ENCODE measurements around the gene MRC2. TPM values are rescaled to one million over a fixed set of nuclear protein-coding genes. Genes with fewer than 3 reads are reported as not detected.
A peak's percentile ranks its signal among the peaks of the same experiment; 100 is the strongest.

The MRC2 gene
- total and polyA plus RNA-seq, 2 experiments from 2014 or later = 104 to 121 TPM

GRCh38 chr17:62641951-62642350 lies 14.5 kb downstream of the MRC2 start:
- H3K4me1 ChIP-seq (ENCODE audit: insufficient read depth) = no peaks in the 10 kb centered on the region
- DNase-seq (ENCODE audit: low spot score) = no peak
- WGBS (ENCODE audit: low lambda C conversion rate, missing lambda C conversion rate) = 90% methylated on average over 6 of the region's 6 CpGs
- no peak overlapping the region for H3K4me3 ChIP-seq
- H3K9me3 ChIP-seq (ENCODE audit: low read depth) = no peaks in the 10 kb centered on the region
- peaks cover 29% of the 10 kb centered on the region for H3K79me2 ChIP-seq
- peaks cover 11% of the 10 kb centered on the region for H4K20me1 ChIP-seq (ENCODE audit: insufficient read depth, poor library complexity, severe bottlenecking)
- no peaks in the 10 kb centered on the region for H3K36me3 ChIP-seq (replicated peaks; ENCODE audit: insufficient read depth, low read depth)
- H3K4me2 ChIP-seq = no peak overlapping the region
- H3K9me2 ChIP-seq (replicated peaks; ENCODE audit: insufficient read depth) = no peaks in the 10 kb centered on the region
- no peak overlapping the region for H2AFZ ChIP-seq
- no peaks in the 10 kb centered on the region for H3K27me3 ChIP-seq
- TF ChIP-seq EZH2 (IDR thresholded peaks at IDR 0.05; ENCODE audit: borderline replicate concordance) (no peak), EZH2phosphoT487 (IDR thresholded peaks at IDR 0.05; ENCODE audit: low read depth, severe bottlenecking, unreplicated experiment) (no peak), CTCF (IDR thresholded peaks at IDR 0.05; ENCODE audit: poor library complexity) (no peak)
- H3K27ac ChIP-seq = no peak overlapping the region

- H3K9me2 ChIP-seq (replicated peaks; ENCODE audit: insufficient read depth) = no peaks in the 10 kb centered on the region
- H3K4me2 ChIP-seq = no peak overlapping the region
- H4K20me1 ChIP-seq (ENCODE audit: insufficient read depth, poor library complexity, severe bottlenecking) = peaks cover 8% of the 10 kb centered on the region
- no peak for DNase-seq (ENCODE audit: low spot score)
- H2AFZ ChIP-seq = no peak overlapping the region
- no peaks in the 10 kb centered on the region for H3K27me3 ChIP-seq
- TF ChIP-seq EZH2 (IDR thresholded peaks at IDR 0.05; ENCODE audit: borderline replicate concordance) = no peak
- no peaks in the 10 kb centered on the region for H3K36me3 ChIP-seq (replicated peaks; ENCODE audit: insufficient read depth, low read depth)
- 90% methylated on average over 6 of the region's 6 CpGs for WGBS (ENCODE audit: low lambda C conversion rate, missing lambda C conversion rate)
- H3K4me1 ChIP-seq (ENCODE audit: insufficient read depth) = no peaks in the 10 kb centered on the region
- peaks cover 20% of the 10 kb centered on the region for H3K79me2 ChIP-seq
- H3K27ac ChIP-seq = no peak overlapping the region
- no peaks in the 10 kb centered on the region for H3K9me3 ChIP-seq (ENCODE audit: low read depth)
- H3K4me3 ChIP-seq = no peak overlapping the region
Observed at GRCh38 chr17:62643496-62643895, 16.0 kb downstream of the MRC2 start.

GRCh38 chr17:62644487-62645173 lies 17.2 kb downstream of the MRC2 start:
- H2AFZ ChIP-seq = no peak overlapping the region

GRCh38 chr17:62648251-62648955 lies 20.9 kb downstream of the MRC2 start:
- no peaks in the 10 kb centered on the region for H3K36me3 ChIP-seq (replicated peaks; ENCODE audit: insufficient read depth, low read depth)
- no peaks in the 10 kb centered on the region for H3K9me2 ChIP-seq (replicated peaks; ENCODE audit: insufficient read depth)
- TF ChIP-seq CTCF (IDR thresholded peaks at IDR 0.05; ENCODE audit: poor library complexity) (no peak), EZH2 (IDR thresholded peaks at IDR 0.05; ENCODE audit: borderline replicate concordance) (no peak), EZH2phosphoT487 (IDR thresholded peaks at IDR 0.05; ENCODE audit: low read depth, severe bottlenecking, unreplicated experiment) (no peak)
- peaks cover under 1% of the 10 kb centered on the region for H4K20me1 ChIP-seq (ENCODE audit: insufficient read depth, poor library complexity, severe bottlenecking)
- H3K4me1 ChIP-seq (ENCODE audit: insufficient read depth) = peaks cover 15% of the 10 kb centered on the region
- H3K4me2 ChIP-seq = no peak overlapping the region
- no peak overlapping the region for H2AFZ ChIP-seq
- H3K27ac ChIP-seq = peak overlapping the region; percentile 37
- no peaks in the 10 kb centered on the region for H3K9me3 ChIP-seq (ENCODE audit: low read depth)
- no peak for DNase-seq (ENCODE audit: low spot score)
- 64% methylated on average over 15 of the region's 15 CpGs for WGBS (ENCODE audit: low lambda C conversion rate, missing lambda C conversion rate)
- H3K79me2 ChIP-seq = peaks cover 10% of the 10 kb centered on the region
- no peaks in the 10 kb centered on the region for H3K27me3 ChIP-seq
- no peak overlapping the region for H3K4me3 ChIP-seq

More at GRCh38 chr17:62644487-62645173, 17.2 kb downstream of the MRC2 start:
- H3K27me3 ChIP-seq = no peaks in the 10 kb centered on the region
- H3K79me2 ChIP-seq = peaks cover 17% of the 10 kb centered on the region
- WGBS (ENCODE audit: low lambda C conversion rate, missing lambda C conversion rate) = 66% methylated on average over 17 of the region's 17 CpGs
- no peaks in the 10 kb centered on the region for H3K9me3 ChIP-seq (ENCODE audit: low read depth)
- TF ChIP-seq EZH2phosphoT487 (IDR thresholded peaks at IDR 0.05; ENCODE audit: low read depth, severe bottlenecking, unreplicated experiment) (no peak), EZH2 (IDR thresholded peaks at IDR 0.05; ENCODE audit: borderline replicate concordance) (no peak)
- no peaks in the 10 kb centered on the region for H4K20me1 ChIP-seq (ENCODE audit: insufficient read depth, poor library complexity, severe bottlenecking)
- DNase-seq (ENCODE audit: low spot score) = no peak
- H3K4me2 ChIP-seq = peak overlapping the region; percentile 33
- no peak overlapping the region for H3K4me3 ChIP-seq
- H3K9me2 ChIP-seq (replicated peaks; ENCODE audit: insufficient read depth) = no peaks in the 10 kb centered on the region
- H3K36me3 ChIP-seq (replicated peaks; ENCODE audit: insufficient read depth, low read depth) = no peaks in the 10 kb centered on the region
- H3K27ac ChIP-seq = no peak overlapping the region
- H3K4me1 ChIP-seq (ENCODE audit: insufficient read depth) = no peaks in the 10 kb centered on the region

All from hepatocyte (in vitro differentiated cells).